NT2/D1 (cell line): Measurements from ENCODE around the gene PRKD3.

Experiments
- SUZ12 ChIP-seq: IDR thresholded peaks from 2 replicates; pipeline ENCODE4 v1.6.1; 2011; ENCODE audit not compliant: insufficient read length, insufficient read depth; ENCODE audit errors: extremely low read depth
- ZNF274 ChIP-seq: IDR thresholded peaks from 2 replicates; pipeline ENCODE4 v1.6.1; 2011; ENCODE audit warnings: mild to moderate bottlenecking, low read depth, low read length

GRCh38 chr2:37367984-37368383 is 43.4 kb upstream of the PRKD3 start:
- TF ChIP-seq ZNF274, result no peak
- TF ChIP-seq SUZ12, result no peak
